ELF-1 (cell line): ENCODE data around the gene PDGFC.
A peak's percentile ranks its signal among the peaks of the same experiment; 100 is the strongest.
"Not testable (repeated sequence)": the region's sequence is repeated elsewhere in the genome, so short reads cannot be mapped to it uniquely, and the experiment has no call there.

Experiments used
- DNase-seq: peaks from one replicate; pipeline ENCODE4 v3.0.0-alpha.2; 2016; ENCODE audit warnings: low read depth, low spot score

The PDGFC gene

GRCh38 chr4:156901871-156902270, 69.7 kb downstream of the PDGFC start:
- DNase-seq: no peak

GRCh38 chr4:156898373-156899117, 73.1 kb downstream of the PDGFC start:
- DNase-seq: no peak

GRCh38 chr4:156896527-156896926, 75.1 kb downstream of the PDGFC start:
- DNase-seq: no peak

DNA sequence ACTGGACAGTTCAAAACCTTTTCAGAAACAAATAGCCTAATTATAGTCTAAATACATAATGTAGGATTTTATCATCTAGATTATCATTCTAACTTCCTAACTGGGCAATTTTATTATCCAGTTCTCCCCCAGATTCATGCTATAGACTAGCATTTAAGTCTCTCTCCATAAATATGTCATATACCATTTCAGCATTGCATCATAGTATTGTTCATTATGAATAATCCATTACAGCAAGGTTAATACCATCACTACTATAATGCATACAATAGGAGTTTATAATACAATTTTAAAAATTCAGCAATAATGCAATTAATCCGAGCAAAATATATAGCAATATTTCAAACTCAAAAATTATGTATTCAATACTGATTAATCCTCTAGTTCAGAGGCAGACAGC, 77.4 kb downstream of the PDGFC start:
- DNase-seq: no peak

DNA sequence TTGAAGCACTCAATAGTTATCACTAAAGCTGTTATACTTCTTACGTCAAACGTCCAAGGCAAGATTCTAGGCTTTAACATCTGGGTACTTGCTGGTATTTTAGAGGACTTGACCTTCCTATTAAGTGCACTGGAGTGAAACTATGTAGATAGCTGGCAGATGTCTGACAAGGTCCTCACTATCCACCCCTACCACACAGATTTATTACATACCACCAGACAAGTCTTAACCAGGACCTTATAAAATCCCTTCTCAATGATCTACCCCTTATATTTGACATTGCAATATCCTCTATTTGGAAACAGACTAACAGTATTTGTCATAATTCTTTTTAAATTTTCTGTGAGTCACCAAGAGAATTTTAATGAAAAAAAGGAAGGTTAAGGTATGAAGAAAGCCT, 78.8 kb downstream of the PDGFC start:
- no peak for DNase-seq

- no peak for DNase-seq
Measured at GRCh38 chr4:156889616-156890594, 81.7 kb downstream of the PDGFC start.

DNA sequence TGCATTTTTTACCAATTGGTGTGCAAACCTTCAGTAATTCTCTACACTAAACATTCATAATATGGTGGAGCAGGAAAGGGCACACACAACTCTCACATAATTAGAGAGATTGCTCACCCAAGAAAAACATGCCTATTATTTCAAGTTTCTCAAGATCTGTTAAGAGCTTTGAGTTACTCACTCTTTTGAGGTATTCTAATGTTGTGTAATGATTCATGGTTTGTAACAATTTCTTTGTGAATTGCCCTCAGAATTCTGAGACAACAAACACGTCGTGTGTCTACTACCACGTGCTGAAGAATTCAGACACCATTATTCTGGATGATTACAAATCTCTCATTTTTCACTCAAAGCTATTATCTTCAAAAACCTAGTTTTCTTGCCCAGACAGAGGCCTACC, 82.8 kb downstream of the PDGFC start:
- DNase-seq: no peak

- DNase-seq: no peak
Measured at GRCh38 chr4:156886481-156886880, 85.1 kb downstream of the PDGFC start.

GRCh38 chr4:156885374-156885773, 86.2 kb downstream of the PDGFC start:
- no peak for DNase-seq

GRCh38 chr4:156884183-156884582, 87.4 kb downstream of the PDGFC start:
- DNase-seq: peak; percentile 57

GRCh38 chr4:156875704-156876103, 95.9 kb downstream of the PDGFC start:
- DNase-seq: no peak

GRCh38 chr4:156875055-156875454, 96.5 kb downstream of the PDGFC start:
- no peak for DNase-seq

- no peak for DNase-seq
Measured at GRCh38 chr4:156873799-156874198, 97.8 kb downstream of the PDGFC start.

DNA sequence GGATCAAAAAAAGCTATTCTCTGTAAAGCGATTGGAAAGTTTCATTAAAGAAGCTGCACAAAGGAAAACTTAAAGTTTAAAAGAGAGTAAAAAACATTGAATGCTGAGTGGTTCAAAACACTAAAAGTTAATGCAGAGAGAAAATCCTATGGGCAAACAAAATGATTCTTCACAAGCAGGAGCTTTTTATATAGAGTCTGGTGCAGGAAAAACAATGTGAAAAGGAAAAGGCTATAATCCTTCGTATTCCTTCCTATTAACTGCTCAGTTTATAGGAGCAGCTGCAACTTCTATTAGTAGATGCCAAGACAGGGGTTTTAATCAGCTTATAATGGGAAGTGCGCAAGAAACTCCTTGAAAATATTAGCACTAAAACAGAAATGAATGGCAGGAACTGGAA, 100.7 kb downstream of the PDGFC start:
- DNase-seq: no peak

DNA sequence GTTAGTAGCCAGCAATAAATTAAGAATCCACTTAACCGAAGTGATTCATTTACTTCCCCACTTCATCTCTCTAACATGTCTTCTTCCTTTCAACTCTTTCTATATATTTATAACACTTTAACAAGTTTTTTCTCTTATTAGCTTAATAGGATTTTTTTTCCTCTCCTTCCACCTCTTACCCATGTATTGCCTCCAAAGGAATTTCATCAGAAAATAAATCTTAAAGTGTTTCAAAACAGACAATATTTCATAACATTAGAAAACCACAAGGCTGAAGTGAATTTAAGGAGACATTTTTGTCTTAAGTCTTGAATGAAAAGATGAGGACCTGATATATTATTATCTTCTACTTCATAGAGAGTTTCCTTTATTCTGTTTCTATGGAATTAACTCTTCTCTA, 101.5 kb downstream of the PDGFC start:
- no peak for DNase-seq

GRCh38 chr4:156866088-156866487, 105.5 kb downstream of the PDGFC start:
- DNase-seq: not testable (repeated sequence)

GRCh38 chr4:156865451-156865850, 106.1 kb downstream of the PDGFC start:
- DNase-seq: no peak

DNA sequence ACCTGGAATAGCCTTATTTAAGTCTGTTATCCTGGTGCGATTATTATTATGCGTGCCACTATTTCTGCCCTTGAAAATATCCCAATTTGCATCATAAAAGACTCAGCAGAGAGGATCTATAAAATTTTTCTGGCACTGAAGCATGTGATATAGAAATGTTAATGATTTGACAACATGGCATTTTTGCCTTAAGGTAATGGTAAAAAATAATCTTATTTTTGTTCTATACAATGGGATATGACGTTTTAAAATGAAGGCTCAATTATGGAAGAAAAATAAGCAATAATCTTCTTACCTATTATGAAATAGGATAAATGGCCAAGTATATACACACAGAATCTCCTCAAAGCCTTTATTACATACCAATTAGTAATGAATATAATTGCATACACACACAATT, 113.5 kb downstream of the PDGFC start:
- no peak for DNase-seq

- peak; percentile 3 for DNase-seq
Measured at GRCh38 chr4:156838761-156839160, 132.8 kb downstream of the PDGFC start.

- DNase-seq: no peak
Measured at GRCh38 chr4:156837625-156838345, 133.8 kb downstream of the PDGFC start.

DNA sequence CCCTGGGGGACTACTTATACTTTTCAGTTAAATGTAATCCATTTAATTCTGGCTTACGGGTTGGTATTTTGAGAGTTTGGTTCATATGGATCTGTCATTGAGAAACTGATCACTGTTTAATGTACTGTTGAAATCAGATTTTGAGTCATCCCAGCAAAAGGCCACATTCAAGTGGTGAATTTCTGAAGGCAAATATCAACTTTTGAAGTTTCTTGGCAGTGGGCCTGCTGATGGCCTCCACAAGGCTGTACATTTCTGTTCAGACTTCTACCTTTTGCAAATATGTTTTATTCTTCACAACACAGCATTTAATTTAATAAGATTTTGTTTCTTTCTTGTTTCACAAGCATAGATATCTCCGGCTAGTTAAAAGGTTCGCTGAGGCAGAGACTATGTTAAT, 138.7 kb downstream of the PDGFC start:
- DNase-seq: no peak

- DNase-seq: no peak
Measured at GRCh38 chr4:156830351-156830750, 141.2 kb downstream of the PDGFC start.
